Measurements from ENCODE around the gene GRAMD1B.

The GRAMD1B gene

GRCh38 chr11:123426789-123427188, 3.3 kb upstream of the GRAMD1B start:
- H3K27me3 Mint-ChIP-seq (ENCODE audit: low read depth, poor library complexity), result peaks cover 30% of the 10 kb centered on the region
- peak overlapping the region; percentile 26 for H3K27ac Mint-ChIP-seq
- peak overlapping the region; percentile 54 for H3K4me3 Mint-ChIP-seq

DNA sequence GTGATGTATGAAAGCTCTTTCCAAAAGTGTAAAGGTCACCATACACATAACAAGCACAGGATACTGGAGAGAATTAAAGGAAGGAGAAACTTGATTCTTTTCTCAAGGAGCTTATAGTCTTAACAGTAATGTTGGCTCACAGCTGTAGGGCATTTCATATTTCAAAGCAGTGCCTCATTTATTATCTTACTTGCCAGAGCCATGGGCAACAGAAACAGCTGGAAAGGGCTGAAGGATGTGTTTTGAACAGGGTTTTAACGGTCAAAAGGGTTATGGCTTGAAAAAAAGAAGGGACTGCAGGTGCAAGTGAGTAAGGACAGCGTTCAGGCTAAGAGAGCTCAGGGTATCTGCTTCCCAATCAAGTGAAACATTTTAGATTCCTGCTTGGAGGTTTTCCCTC, 2.7 kb upstream of the GRAMD1B start:
- no peaks in the 10 kb centered on the region for H3K36me3 Mint-ChIP-seq (ENCODE audit: low read depth)
- no peaks in the 10 kb centered on the region for H3K9me3 Mint-ChIP-seq
- no peak for DNase-seq
- H3K4me3 Mint-ChIP-seq, result no peak overlapping the region
- TF ChIP-seq, protein P1, sequence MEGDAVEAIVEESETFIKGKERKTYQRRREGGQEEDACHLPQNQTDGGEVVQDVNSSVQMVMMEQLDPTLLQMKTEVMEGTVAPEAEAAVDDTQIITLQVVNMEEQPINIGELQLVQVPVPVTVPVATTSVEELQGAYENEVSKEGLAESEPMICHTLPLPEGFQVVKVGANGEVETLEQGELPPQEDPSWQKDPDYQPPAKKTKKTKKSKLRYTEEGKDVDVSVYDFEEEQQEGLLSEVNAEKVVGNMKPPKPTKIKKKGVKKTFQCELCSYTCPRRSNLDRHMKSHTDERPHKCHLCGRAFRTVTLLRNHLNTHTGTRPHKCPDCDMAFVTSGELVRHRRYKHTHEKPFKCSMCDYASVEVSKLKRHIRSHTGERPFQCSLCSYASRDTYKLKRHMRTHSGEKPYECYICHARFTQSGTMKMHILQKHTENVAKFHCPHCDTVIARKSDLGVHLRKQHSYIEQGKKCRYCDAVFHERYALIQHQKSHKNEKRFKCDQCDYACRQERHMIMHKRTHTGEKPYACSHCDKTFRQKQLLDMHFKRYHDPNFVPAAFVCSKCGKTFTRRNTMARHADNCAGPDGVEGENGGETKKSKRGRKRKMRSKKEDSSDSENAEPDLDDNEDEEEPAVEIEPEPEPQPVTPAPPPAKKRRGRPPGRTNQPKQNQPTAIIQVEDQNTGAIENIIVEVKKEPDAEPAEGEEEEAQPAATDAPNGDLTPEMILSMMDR (IDR thresholded peaks at IDR 0.05), result no peak
- peaks cover 66% of the 10 kb centered on the region for H3K4me1 Mint-ChIP-seq
- H3K27ac Mint-ChIP-seq, result no peak overlapping the region
- H3K27me3 Mint-ChIP-seq (ENCODE audit: low read depth, poor library complexity), result peaks cover 35% of the 10 kb centered on the region

More at GRCh38 chr11:123426789-123427188, 3.3 kb upstream of the GRAMD1B start:
- TF ChIP-seq, protein P1 (IDR thresholded peaks at IDR 0.05), result no peak
- H3K4me1 Mint-ChIP-seq, result peaks cover 60% of the 10 kb centered on the region
- DNase-seq, result no peak
- H3K36me3 Mint-ChIP-seq (ENCODE audit: low read depth), result no peaks in the 10 kb centered on the region
- H3K9me3 Mint-ChIP-seq, result no peaks in the 10 kb centered on the region

DNA sequence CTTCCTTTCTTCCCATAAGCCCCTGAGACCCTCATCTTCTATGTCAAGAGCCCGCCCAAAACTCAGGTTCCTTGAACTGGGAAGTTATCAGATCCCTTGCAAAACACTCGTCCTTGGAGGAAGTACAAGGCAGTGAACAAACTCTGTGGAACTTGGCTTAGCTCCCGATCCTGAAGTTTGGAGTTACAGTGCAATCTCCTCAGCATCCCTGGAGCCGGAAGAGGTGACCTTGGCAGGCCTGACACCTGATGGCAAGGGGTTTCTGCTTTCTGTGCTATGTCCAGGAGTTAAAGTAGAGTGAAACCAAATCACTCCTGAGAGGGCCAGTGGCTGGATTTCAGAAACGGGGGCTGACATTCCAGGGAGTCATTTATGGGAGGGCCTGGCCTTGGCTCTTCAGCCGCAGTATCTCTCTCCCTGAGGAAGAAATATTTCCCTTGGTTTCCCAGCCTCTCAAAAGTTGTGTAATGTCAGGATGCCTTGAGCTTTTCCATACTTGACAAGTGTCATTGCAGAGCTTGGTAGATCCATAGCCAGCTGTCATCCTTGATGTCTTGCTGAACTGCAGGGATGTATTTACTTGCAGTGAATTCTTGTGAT, 1.9 kb upstream of the GRAMD1B start:
- peak overlapping the region; percentile 8 for H3K27ac Mint-ChIP-seq
- peaks cover 65% of the 10 kb centered on the region for H3K4me1 Mint-ChIP-seq
- DNase-seq, result no peak
- H3K36me3 Mint-ChIP-seq (ENCODE audit: low read depth), result no peaks in the 10 kb centered on the region
- TF ChIP-seq, protein P1 (IDR thresholded peaks at IDR 0.05), result no peak
- peak overlapping the region; percentile 33 for H3K4me3 Mint-ChIP-seq
- no peaks in the 10 kb centered on the region for H3K9me3 Mint-ChIP-seq
- H3K27me3 Mint-ChIP-seq (ENCODE audit: low read depth, poor library complexity), result peaks cover 28% of the 10 kb centered on the region

DNA sequence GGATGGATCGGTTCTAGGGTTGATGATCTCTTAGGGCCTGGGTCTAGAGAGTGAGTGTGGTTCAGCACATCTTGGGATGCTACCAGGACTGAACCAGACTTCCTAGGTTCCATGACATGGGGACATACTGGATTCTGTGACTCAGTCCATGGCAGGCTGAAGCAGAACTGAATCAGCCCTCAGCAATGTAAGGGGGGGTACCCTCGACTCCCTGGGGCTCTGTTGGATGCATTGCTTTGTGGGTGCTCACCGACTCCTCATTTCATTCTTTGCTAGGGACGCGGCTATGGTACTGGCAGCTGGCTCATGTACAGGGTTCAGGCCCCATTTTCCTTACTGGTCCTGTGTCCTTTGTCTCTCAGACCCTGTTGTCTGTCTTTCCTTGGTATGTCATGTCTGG, 733 bp upstream of the GRAMD1B start:
- TF ChIP-seq, protein P1 (IDR thresholded peaks at IDR 0.05), result no peak
- Mint-ChIP-seq H3K4me3 (peak overlapping the region; percentile 91), H3K27me3 (ENCODE audit: low read depth, poor library complexity) (peaks cover 20% of the 10 kb centered on the region), H3K9me3 (no peaks in the 10 kb centered on the region), H3K36me3 (ENCODE audit: low read depth) (peaks cover 5% of the 10 kb centered on the region), H3K27ac (peak overlapping the region; percentile 92), H3K4me1 (peaks cover 65% of the 10 kb centered on the region)
- no peak for DNase-seq

DNA sequence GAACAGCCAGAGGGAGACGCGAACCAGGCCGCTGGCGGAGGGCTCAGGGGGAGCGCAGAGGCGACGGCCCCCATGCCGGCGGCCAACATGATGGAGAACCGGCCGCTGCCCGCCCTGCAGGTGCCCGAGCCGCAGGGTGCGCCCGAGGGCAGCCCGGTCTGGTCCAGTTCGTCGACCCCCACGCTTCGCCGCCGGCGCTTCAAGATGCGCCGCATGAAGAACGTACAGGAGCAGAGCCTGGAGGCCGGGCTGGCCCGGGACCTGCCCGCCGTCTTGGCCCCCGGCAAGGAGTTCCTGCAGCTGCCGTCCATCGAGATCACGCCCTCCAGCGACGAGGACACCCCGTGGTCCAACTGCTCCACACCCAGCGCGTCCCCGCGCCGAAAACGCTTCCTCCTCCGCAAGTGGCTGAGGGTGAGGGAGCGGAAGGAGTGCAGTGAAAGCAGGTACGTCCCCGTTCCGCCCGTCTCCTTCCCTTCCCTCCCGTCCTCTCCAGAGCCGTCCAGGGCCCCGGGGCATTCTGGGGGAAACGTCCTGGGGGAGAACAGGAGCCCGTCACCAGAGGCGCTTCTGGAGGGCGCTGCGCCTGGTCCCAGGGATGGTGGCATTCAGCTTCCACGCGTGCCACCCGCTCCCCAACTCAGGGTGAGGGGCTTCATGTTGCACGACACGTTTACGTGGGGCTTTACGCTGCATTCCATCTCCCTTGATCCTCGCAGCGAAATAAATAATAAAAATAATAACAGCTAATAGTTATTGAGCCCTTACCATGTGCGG, 840 bp downstream of the GRAMD1B start:
- Mint-ChIP-seq H3K27ac (peak overlapping the region; percentile 55), H3K9me3 (no peaks in the 10 kb centered on the region), H3K4me1 (peaks cover 59% of the 10 kb centered on the region), H3K36me3 (ENCODE audit: low read depth) (peaks cover 5% of the 10 kb centered on the region), H3K27me3 (ENCODE audit: low read depth, poor library complexity) (peaks cover 17% of the 10 kb centered on the region), H3K4me3 (peak overlapping the region; percentile 91)
- TF ChIP-seq, protein P1 (IDR thresholded peaks at IDR 0.05), result no peak
- DNase-seq, result peak; percentile 60
